ENCODE data around the gene PPM1L.
A peak's percentile ranks its signal among the peaks of the same experiment; 100 is the strongest.

The PPM1L gene

DNA sequence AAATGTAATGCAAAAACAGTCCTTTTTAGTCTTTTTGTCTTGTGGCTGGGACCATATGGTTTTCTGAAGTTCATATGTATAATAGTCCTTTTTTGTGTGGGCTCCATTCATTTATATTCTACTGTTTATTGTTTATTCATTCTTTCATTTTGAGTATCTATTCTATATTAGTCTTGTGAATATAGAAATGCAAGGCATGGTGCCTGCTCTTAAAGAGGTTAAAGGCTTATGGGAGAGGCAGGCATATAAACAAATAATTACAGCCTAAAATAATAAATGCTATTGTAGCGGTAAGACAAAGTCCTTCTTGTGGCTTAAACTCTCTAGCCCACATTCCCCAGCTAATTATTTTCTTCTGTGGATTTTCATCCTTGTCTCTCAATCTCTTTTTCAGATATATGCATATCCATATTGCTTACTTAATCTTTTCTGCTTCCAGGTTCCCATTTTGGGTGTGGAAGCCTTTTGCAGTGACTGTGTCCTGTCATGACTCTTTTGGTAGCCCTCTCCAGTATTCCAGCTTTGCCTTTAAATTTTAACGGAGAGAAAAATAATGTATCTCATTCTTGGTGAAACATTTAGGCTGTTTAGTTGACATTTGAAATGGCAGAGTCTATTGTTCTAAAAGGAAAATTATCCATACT, 101.6 kb downstream of the PPM1L start:
- DNase-seq, result no peak

DNA sequence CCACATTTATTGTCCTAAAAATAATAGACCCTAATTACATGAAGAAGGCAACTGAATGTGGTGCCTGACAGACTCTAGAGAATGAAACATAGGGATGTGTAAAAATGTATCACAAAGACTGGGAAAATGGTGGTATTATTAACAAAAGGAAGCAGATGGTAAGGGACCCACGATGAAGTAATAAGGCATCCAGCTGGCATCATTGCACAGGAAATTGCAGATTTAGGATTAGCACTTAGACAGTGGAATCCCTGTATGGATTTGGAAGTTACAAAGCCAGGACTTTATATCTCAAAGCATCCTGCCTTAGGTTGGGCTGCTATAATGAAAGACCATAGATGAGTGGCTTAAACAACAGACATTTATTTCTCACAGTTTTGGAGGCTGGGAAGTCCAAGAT, 104.3 kb downstream of the PPM1L start:
- no peak for DNase-seq

DNA sequence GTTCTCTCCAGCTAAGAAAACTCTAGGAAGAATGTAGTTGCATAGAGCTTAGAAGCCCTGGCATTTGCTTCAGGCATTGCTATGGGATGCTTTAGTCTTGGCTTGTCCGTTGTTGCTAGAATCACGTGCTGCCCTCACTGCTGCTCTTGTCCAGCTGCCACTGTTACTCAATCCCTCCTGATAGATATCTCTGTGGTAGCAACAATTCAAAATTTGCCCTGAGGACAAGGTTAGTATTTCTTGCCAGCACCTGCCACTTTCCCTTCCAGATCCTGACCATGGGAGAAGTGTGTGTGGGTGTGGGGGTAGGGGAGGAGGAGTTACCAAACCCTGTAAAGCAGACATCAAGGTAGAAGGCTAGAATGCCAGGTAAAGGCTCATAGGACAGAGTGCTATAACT, 113.8 kb downstream of the PPM1L start:
- peak; percentile 89 to 91 for DNase-seq

GRCh38 chr3:160870327-160870726, 114.3 kb downstream of the PPM1L start:
- DNase-seq, result peak in 1 of 2 experiments; percentile 42

DNA sequence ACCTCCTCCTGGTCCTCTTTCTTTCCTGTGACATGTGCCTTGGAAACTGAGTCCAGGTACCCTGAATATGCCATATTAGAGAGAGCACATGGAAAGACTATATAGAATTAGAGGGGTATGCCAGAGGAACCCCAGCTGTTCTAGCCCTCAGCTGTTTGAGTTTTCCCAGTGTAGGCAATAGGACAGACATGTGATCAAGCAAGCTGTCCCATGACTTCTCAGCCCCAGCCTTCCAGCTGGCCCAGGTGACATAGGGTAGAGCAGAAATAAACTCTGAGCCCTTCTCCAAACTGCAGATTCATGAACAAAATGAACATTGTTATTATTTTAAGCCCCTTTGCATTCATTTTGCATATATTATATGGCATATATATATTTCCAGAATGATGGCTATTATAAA, 118.7 kb downstream of the PPM1L start:
- DNase-seq, result peak; percentile 77 to 85

DNA sequence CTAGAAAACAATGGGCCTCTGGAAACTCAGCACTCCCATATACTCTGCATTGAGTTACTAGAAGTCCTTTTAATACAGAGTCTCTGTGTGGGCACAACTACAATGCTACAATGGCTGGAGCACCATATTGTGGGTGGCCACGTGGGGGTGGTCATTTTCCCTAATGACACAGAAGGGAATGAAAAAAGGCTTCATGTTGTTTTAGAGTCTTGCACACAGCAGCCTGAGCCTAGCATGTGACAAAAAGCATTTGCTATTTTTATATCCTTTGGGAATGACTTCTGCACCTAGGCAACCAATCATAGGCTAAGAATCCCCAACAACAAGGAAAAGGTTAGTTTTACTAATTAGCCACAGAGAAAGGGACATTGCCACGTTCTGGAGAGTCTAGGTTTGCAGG, 120.6 kb downstream of the PPM1L start:
- DNase-seq, result peak in 1 of 2 experiments; percentile 60

DNA sequence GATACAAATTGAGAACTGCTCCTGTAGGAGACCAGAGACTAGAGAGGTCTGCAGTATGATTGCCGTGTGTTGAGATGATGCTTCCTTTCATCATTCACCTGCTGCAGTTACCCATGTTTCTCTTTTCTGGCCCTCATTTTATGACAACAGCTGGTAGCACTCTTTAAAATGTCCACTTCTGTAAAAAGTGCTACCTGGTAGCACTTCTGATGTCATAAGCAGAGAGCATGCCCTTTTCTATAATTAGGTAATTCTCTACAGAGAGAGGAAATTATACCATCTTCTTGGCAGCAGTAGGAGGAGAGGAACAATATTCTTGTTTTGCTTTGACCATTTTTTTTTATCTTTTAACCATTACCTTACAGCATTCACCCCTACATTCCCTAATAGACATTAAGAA, 123.8 kb downstream of the PPM1L start:
- DNase-seq, result no peak

GRCh38 chr3:160883373-160883772, 127.3 kb downstream of the PPM1L start:
- no peak for DNase-seq

GRCh38 chr3:160885791-160886286, 129.8 kb downstream of the PPM1L start:
- DNase-seq, result peak; percentile 61 to 79

- DNase-seq, result no peak
These were observed 130.4 kb downstream of the PPM1L start for GRCh38 chr3:160886421-160886820.

GRCh38 chr3:160893207-160893606, 137.2 kb downstream of the PPM1L start:
- no peak for DNase-seq

GRCh38 chr3:160904691-160905090, 148.7 kb downstream of the PPM1L start:
- DNase-seq, result no peak

DNA sequence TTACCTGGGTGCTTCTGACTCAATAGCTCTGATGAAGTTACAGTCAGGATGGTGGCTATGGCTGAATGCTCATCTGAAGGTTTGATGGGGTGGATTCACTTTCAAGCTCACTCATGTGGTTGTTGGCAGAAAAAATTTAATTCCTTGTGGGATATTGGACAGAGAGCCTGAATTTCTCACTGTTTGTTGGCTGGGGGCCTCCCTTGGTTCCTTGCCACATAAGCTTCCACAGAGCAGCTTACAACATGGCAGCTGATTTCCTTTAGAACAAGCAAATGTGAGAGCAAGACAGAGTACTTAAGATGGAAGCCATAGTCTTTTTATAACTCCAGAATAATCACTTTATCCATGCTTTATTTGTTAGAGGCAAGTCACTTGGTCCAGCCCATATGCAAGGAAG, 150.6 kb downstream of the PPM1L start:
- no peak for DNase-seq

DNA sequence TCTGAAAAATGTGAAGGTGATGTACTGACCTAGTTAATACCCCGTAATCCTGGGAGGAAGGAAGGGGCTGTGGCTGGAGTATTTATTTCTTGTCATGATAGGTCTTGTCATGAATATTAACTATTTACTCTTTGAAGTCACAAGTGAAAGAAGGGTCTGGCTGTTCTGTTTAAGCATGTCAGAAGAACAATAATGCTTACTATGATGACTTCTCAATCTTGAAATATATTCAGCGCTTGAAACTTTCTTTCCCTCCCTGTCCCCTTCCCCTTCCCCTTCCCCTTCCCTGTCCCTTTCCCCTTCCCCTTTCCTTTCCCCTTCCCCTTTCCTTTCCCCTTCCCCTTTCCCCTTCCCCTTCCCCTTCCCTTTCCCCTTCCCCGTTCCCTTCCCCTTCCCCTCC, 153.9 kb downstream of the PPM1L start:
- DNase-seq, result no peak

GRCh38 chr3:160911411-160911810, 155.4 kb downstream of the PPM1L start:
- no peak for DNase-seq

DNA sequence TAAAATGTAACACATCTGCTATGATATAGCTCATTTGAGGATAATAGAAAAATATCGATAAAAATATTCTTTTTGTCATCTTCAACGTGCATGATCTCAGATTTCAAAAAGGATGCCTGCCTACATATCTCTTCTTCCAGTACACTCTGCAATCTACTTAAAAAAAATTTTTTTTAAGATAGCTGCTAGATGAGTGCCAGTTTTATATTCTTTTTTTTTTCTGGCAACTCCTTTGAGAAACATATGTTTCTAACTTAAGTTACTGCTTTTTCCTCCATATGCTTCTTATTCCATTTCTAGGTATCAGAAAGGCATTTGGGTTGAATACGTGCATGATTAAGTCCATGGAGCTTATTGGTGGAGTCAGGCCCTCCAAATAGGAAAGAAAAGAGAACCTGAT, 160.4 kb downstream of the PPM1L start:
- DNase-seq, result no peak

GRCh38 chr3:160919942-160920341, 163.9 kb downstream of the PPM1L start:
- no peak for DNase-seq

GRCh38 chr3:160921020-160921635, 165.1 kb downstream of the PPM1L start:
- peak in 1 of 2 experiments; percentile 64 for DNase-seq

DNA sequence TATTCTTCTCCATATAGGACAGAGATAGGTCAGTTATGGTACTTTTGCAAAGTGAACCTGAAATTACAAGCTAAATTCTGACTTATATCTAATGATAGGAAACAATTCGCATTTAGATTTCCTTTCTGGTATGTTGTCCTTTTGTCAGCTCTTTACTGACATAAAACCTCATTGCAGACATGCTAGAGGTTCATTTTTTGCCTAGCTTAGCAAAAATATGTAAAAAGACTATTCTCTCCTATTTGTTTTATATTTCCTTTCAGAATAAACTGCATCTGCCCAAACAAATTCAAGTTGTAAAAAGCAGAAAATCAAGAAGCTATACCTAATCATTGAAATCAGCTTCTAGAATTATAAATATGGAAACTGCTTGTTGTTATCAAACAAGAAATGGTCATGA, 168.7 kb downstream of the PPM1L start:
- no peak for DNase-seq

GRCh38 chr3:160927620-160928019, 171.6 kb downstream of the PPM1L start:
- no peak for DNase-seq

DNA sequence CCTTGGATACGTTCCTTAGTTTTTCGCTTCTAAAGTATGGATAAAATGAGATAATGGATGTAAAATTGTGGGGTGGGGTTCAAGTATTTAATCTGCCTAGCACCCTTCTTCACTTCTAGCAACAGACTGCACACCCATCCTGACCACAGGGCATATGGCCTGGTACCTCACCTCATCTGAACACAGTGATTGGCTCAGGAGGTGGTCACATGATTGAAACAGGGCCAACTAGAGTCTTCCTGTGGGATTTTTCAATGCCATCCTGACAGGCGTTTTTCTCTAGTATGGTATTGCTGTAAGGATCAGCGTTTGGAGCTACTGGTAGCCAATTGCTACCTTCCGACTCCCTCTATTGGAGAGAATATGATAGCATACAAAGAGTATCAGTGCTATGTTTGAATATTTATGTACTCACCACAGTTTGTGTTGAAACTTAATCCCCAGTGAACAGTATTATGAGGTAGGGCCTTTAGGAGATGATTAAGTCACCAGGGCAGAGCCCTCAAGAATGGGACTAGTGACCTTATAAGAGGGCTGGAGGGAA, 172.2 kb downstream of the PPM1L start:
- peak in 1 of 2 experiments; percentile 57 for DNase-seq

DNA sequence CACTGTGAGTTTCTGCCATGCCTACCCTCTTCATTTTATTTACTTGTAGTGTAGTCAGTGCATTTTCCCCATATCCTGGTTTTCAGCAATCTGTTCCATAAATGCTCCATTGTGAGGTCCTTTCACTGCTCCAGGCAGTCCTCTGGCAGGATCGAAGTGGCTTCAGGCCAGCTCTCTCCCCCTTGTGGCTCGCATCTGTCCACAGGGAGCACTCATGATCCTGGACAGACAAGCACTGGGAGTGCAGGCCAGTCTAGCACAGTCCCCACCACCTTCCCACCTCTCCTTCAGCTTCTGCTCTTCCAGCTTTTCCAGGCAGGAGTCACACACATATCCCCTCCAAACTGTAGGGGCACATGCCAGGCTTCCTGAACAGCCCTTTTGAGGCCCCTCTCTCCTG, 173.6 kb downstream of the PPM1L start:
- DNase-seq, result peak in 1 of 2 experiments; percentile 21

- DNase-seq, result no peak
These were observed 175.4 kb downstream of the PPM1L start for GRCh38 chr3:160931474-160931873.

DNA sequence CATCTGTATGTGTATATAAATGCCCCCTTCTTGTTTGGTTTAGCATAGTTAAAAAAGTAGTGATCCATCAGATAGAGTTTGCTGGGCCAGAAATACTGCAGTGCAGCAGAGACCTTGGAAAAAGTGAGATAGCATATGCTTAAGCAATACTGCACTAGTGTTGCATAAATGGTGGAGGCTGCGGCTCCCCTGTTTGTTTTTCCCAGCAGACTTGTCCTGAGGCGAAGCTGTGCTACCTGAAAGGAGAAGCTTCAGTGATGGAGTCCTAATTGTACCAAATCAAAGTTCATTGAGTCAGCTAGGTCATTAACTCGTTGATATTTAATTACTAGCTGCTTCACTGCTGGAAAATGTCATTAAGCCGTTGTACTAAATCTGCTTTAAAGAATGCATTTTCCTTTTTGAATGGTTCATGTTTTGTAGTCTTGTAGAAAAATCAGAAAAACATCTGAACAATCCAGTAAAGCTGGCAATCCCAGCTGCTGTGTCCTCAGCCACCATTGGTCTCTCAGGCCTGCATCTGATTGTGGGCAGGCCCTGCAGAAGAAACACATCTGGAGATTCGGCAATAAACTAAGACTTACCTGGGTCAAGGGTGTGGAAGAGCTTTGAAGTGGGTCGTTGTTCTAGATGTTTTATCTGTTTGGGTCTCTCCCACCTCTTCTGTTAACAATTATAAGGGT, 179.5 kb downstream of the PPM1L start:
- no peak for DNase-seq

Data from NCI-H526 (cell line).